IPS DF 6.9 (cell line): ENCODE measurements around the gene PPP2R5A.

Experiments
- DNase-seq: peaks from one replicate; pipeline ENCODE4 v3.0.0-alpha.2; 2013; ENCODE audit warnings: low read depth, low spot score
- H3K27ac ChIP-seq: one replicate; pipeline ENCODE4 v1.5.1; 2013; ENCODE audit warnings: low read length, control low read depth
- H3K27me3 ChIP-seq: 2 replicates; pipeline ENCODE4 v1.6.1; 2013; ENCODE audit warnings: mild to moderate bottlenecking, low read length; ENCODE audit not compliant: control insufficient read depth, insufficient read depth
- H3K36me3 ChIP-seq: 2 replicates; pipeline ENCODE4 v1.6.1; 2013; ENCODE audit warnings: low read length; ENCODE audit not compliant: control insufficient read depth, insufficient read depth
- H3K4me1 ChIP-seq: 2 replicates; pipeline ENCODE4 v1.6.1; 2013; ENCODE audit warnings: low read length; ENCODE audit not compliant: control insufficient read depth, insufficient read depth
- H3K4me3 ChIP-seq: 2 replicates; pipeline ENCODE4 v1.5.1; 2013; ENCODE audit warnings: mild to moderate bottlenecking, low read length
- H3K9me3 ChIP-seq: 2 replicates; pipeline ENCODE4 v1.6.1; 2013; ENCODE audit warnings: low read length, inconsistent platforms; ENCODE audit not compliant: control insufficient read depth, insufficient read depth
- WGBS: extraction: QIAGEN DNeasy Blood & Tissue Kit; methylation state at CpG from one replicate; pipeline ENCODE4 v1.1.7; 2013; ENCODE audit warnings: mixed read lengths, missing lambda C conversion rate; ENCODE audit not compliant: insufficient read length, insufficient coverage; 5-methylcytosine and 5-hydroxymethylcytosine counted together

PPP2R5A gene

DNA sequence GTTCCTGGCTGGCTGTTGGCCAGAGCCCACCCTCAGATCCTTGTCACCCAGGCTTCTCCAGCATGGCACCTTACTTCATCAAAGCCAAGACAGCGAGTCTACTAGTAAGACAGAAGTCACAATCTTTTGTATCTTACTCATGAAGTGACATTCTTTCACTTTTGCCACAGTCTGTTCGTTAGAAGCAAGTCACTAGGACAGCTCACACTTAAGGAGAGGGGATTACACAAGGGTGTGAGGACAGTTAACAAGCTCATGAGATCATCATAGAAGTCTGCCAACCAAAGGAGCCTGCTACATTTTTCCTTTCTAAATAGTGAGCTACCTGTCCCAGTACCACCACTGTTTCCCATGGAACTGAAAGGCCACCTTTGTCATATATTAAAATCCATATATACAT lies 68.0 kb downstream of the PPP2R5A start:
- Histone ChIP-seq H3K4me1 (no peaks in the 10 kb centered on the region), H3K27me3 (no peaks in the 10 kb centered on the region), H3K27ac (no peak overlapping the region), H3K9me3 (no peaks in the 10 kb centered on the region), H3K36me3 (peaks cover 2% of the 10 kb centered on the region; the same call in 1 of the 2 replicates), H3K4me3 (no peak overlapping the region)
- WGBS, result no CpG with 5 or more reads among the region's 2 CpGs
- no peak for DNase-seq

DNA sequence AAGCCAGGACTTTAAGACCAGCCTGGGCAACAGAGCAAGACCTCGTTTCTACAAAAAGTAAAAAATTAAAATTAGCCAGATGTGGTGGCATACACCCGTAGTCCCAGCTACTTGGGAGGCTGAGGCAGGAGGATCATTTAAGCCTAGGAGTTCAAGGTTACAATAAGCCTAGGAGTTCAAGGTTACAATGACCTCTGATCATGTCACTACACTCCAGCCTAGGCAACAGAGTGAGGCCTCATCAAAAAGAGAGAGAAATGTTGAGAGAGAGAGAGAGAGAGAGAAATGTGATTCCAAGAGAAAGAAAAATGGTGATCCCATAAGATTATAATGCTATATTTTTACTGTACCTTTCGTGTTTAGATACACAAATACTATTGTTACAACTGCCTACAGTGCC lies 69.3 kb downstream of the PPP2R5A start:
- no peak for DNase-seq
- Histone ChIP-seq H3K4me3 (no peak overlapping the region), H3K9me3 (no peaks in the 10 kb centered on the region), H3K27ac (no peak overlapping the region), H3K4me1 (no peaks in the 10 kb centered on the region), H3K36me3 (peaks cover 2% of the 10 kb centered on the region; the same call in 1 of the 2 replicates), H3K27me3 (no peaks in the 10 kb centered on the region)
- WGBS, result no CpG with 5 or more reads among the region's 3 CpGs

DNA sequence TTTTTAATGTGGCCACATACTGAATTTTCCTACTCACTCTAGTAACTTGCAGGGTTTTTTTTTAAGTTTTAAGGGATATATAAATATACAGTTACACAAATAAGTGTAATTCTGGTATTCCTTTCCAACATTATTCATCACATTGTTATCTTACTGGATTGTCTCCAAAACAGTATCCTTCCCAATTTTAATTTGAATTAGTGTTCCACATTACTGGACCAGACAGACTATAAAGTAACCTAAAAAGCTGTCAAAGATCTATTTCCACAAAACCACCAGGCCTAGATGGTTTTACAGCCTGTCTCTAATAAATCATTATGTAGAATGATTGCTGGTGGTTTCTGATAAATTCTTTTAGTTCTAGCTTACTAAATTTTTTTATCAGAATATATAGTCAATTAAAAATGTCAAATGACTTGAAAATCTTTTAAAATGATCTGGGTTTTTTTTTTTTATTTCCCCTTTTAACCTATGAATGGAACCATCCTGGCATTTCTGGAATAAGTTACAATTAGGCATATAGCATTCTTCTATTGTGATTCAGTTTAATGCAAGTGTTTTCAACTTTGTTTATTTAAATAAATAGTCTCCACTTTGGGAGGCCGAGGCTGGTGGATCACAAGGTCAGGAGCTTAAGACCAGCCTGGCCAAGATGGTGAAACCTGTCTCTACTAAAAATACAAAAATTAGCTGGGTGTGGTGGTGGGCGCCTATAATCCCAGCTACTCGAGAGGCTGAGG lies 70.2 kb downstream of the PPP2R5A start:
- Histone ChIP-seq H3K9me3 (no peaks in the 10 kb centered on the region), H3K4me1 (no peaks in the 10 kb centered on the region), H3K27me3 (no peaks in the 10 kb centered on the region), H3K36me3 (peaks cover 2% of the 10 kb centered on the region; the same call in 1 of the 2 replicates), H3K4me3 (no peak overlapping the region), H3K27ac (no peak overlapping the region)
- no peak for DNase-seq
- WGBS, result no CpG with 5 or more reads among the region's 3 CpGs

DNA sequence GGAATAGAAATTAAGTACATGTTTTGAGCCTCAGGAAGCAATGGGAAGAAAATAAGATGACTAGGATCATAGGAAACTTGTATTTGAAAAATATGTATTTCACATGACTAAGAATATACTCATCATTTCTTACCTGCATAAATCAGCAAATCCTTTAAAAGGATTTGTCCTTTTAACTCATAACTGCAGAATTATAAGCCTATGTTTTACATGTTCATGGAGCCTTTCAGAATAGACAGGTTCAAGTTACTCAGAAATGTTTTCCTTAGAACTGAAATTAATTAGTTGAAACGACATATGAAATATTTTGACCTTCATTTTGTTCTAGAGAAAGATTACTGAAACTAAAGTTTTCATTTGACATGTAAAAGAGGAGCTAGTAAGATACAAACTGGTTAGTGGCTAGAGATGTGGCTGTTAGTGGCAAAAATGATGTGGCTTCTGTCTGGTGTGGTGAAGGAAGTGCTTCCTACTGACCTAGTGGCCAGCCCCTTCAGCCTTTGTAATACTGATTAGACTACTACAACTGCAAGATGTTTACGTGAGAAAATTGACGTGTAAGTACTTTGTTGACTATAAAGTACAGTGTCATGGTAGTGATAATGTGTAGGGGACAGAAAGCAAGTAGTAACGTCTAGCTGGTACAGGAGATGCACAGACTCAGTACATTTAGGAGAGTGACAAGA lies 74.7 kb downstream of the PPP2R5A start:
- 100% methylated on average over 2 of the region's 4 CpGs for WGBS
- no peaks in the 10 kb centered on the region for H3K9me3 ChIP-seq
- H3K27ac ChIP-seq, result no peak overlapping the region
- peaks cover 4% of the 10 kb centered on the region; the same call in 1 of the 2 replicates for H3K36me3 ChIP-seq
- H3K27me3 ChIP-seq, result no peaks in the 10 kb centered on the region
- no peak for DNase-seq
- H3K4me3 ChIP-seq, result no peak overlapping the region
- H3K4me1 ChIP-seq, result no peaks in the 10 kb centered on the region

DNA sequence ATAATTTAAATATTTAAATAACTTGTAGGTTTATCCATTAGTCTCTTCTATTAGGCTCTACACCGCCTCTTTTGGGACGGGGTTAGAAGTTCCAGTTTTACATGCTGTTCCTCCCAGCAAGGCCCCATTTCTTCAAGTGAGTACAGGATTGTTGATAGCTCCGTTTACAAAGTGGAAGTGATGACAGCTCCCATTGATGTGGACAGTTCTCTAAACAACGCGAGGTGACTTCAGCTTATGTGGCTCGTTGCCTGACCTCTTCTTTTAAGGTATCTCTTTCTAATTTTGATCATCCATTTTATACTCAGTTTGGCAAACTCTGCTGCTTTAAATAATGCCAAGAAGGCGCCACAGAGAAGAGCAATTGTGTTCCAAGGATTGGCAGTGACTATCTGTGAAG lies 79.8 kb downstream of the PPP2R5A start:
- H3K9me3 ChIP-seq, result no peaks in the 10 kb centered on the region
- H3K27ac ChIP-seq, result no peak overlapping the region
- no peak for DNase-seq
- WGBS, result no CpG with 5 or more reads among the region's 7 CpGs
- no peaks in the 10 kb centered on the region for H3K4me1 ChIP-seq
- no peak overlapping the region for H3K4me3 ChIP-seq
- H3K36me3 ChIP-seq, result 0 out of 2 replicates have a peak, but pooled peaks cover 2% of the 10 kb centered on the region
- no peaks in the 10 kb centered on the region for H3K27me3 ChIP-seq

DNA sequence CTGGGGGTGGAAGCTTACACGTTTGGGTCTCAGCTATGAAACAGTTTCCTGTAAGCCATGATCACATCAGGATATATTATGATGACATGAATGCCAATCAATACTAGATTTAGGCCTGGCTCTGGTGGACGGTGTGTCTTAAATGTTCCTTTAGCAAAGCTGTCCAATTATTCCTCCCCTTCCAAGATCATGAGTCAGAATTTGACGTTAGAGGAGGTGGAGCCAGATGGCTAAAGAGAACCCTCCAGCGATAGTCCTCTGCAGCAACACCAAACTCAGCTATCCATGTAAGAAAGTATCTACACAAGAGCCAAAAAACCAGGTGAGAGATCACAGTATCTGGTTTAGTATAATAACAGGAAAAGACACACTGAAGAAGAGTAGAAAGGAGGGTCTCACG lies 81.7 kb downstream of the PPP2R5A start:
- Histone ChIP-seq H3K36me3 (0 out of 2 replicates have a peak, but pooled peaks cover 2% of the 10 kb centered on the region), H3K4me3 (no peak overlapping the region), H3K27me3 (no peaks in the 10 kb centered on the region), H3K4me1 (no peaks in the 10 kb centered on the region), H3K9me3 (no peaks in the 10 kb centered on the region), H3K27ac (no peak overlapping the region)
- no peak for DNase-seq
- no CpG with 5 or more reads among the region's 5 CpGs for WGBS

DNA sequence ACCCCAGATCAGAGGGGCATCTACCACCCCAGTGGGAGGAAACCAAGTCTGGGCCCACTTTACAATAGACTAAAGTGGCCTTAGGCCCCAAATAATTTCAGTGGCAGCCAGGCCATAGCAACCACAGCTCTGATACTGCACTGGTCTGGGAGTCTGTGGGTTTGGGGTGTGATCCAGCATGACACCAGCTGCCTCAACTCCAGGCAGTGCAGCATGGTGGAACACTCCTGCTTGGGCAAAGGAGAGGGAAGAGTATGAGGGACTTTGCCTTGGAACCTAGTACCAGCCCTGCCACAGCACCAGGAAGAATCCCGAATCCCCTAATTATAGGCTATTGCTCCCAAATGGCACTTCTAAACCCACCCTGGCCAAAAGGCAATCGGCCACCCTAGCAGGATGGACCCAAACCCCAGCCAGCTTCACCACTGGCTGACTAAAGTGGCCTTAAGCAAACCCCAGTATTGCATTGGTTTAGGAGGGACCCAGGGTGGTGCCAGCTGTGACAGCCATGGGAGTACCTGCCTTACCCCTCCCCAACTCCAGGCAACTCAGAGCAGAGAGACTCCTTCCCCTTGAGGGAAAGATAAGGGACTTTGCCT lies 82.4 kb downstream of the PPP2R5A start:
- no CpG with 5 or more reads among the region's 2 CpGs for WGBS
- Histone ChIP-seq H3K36me3 (0 out of 2 replicates have a peak, but pooled peaks cover under 1% of the 10 kb centered on the region), H3K4me1 (no peaks in the 10 kb centered on the region), H3K4me3 (no peak overlapping the region), H3K27me3 (no peaks in the 10 kb centered on the region), H3K9me3 (no peaks in the 10 kb centered on the region), H3K27ac (no peak overlapping the region)
- DNase-seq, result no peak

DNA sequence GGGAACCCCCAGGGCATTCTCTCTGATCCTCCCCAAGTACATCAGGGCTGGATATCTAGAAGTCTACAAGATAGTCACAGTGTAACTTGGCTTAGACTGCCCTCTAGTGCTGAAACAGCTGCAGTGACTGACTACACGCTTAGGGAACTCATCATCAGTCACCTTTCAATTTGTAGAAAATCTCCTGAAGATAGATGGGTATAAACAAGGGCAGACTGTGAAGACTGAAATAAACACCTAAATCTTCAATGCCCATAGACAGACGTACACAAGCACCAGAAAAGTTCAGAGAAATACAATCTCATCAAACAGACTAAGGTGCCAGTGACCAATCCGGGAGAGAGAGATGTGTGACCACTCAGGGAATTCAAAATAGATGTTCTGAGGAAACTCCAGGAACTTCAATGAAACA lies 82.9 kb downstream of the PPP2R5A start:
- no peak overlapping the region for H3K27ac ChIP-seq
- no CpG with 5 or more reads among the region's 3 CpGs for WGBS
- H3K4me1 ChIP-seq, result no peaks in the 10 kb centered on the region
- no peaks in the 10 kb centered on the region for H3K27me3 ChIP-seq
- H3K9me3 ChIP-seq, result no peaks in the 10 kb centered on the region
- no peak overlapping the region for H3K4me3 ChIP-seq
- peak; percentile 58 for DNase-seq
- H3K36me3 ChIP-seq, result no peaks in the 10 kb centered on the region

DNA sequence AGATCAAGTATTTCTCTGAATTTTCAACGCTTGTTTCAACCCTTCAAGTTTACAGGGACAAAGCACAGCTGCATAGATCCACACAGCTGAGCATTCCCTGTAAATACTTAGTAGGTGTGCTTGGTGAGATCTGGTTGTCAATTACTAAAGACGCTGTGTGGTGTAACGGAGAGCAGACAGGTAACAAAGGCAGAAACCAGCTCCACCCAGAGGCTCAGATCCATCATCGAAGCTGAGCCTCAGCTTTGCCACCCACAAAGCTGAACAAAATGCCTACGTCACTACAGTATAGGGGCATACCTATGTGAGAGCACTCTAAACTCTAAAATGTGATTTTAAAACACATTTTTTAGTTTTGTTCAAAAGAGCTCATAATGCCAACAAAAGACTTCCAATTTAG lies 90.8 kb downstream of the PPP2R5A start:
- H3K4me1 ChIP-seq, result no peaks in the 10 kb centered on the region
- H3K4me3 ChIP-seq, result no peak overlapping the region
- H3K27me3 ChIP-seq, result no peaks in the 10 kb centered on the region
- H3K9me3 ChIP-seq, result no peaks in the 10 kb centered on the region
- H3K36me3 ChIP-seq, result peaks cover 14% of the 10 kb centered on the region; the same call in 1 of the 2 replicates
- no CpG with 5 or more reads among the region's 5 CpGs for WGBS
- no peak overlapping the region for H3K27ac ChIP-seq
- DNase-seq, result no peak

DNA sequence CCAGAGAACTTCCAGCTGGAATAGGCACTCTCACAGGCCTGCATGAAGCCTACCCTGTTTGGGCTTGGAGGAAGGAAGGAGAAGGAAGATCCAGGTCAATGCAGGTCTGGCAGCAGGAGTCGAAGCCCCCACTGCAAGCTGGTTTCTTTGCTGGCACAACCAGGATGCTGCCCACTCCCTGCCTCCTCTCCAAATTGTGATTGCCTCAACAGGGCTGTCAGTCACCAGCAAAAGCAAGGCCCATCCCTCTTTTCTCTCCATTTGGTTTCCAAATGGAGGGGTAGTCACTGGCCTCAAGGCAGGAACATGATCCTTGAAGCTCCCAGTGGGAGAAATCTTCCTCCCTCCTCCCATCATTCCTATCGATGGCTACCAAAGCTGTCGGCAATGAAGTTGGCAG lies 92.4 kb downstream of the PPP2R5A start:
- no peaks in the 10 kb centered on the region for H3K4me1 ChIP-seq
- H3K4me3 ChIP-seq, result no peak overlapping the region
- no CpG with 5 or more reads among the region's 3 CpGs for WGBS
- no peaks in the 10 kb centered on the region for H3K27me3 ChIP-seq
- no peaks in the 10 kb centered on the region for H3K9me3 ChIP-seq
- H3K27ac ChIP-seq, result no peak overlapping the region
- H3K36me3 ChIP-seq, result peaks cover 14% of the 10 kb centered on the region; the same call in 1 of the 2 replicates
- no peak for DNase-seq
